Activated B cell treated with CpG ODN at 0.5 μM for 24 hours (primary cell): ENCODE measurements around the gene KMT2C. TPM values are rescaled to one million over a fixed set of nuclear protein-coding genes. Genes with fewer than 3 reads are reported as not detected.
A peak's percentile ranks its signal among the peaks of the same experiment; 100 is the strongest.

Experiments
- ATAC-seq: fragments of 200-7000 bp; cut with Tn5 transposase; one replicate; pipeline ENCODE4 v1.10.0; 2021; ENCODE audit warnings: low read depth, mild to moderate bottlenecking, moderate library complexity
- CTCF ChIA-PET: fragments of 350-600 bp; sonication (Branson Sonifier 250); formaldehyde crosslinking; loops from one replicate; lab custom pipeline; 2021; ENCODE audit warnings: antibody characterized with exemption; lab: Charles Lee
- POLR2A ChIA-PET: fragments of 350-600 bp; sonication (Branson Sonifier 250); formaldehyde crosslinking; loops from one replicate; lab custom pipeline; 2021; ENCODE audit warnings: antibody characterized with exemption; lab: Charles Lee
- DNase-seq: peaks from one replicate; pipeline ENCODE4 v3.0.0; 2022
- H3K27ac Mint-ChIP-seq: one replicate; pipeline ENCODE4 v1.8.0; 2020; ENCODE audit warnings: mixed read lengths
- H3K27me3 Mint-ChIP-seq: one replicate; pipeline ENCODE4 v1.8.0; 2021; ENCODE audit warnings: mixed read lengths
- H3K36me3 Mint-ChIP-seq: one replicate; pipeline ENCODE4 v1.8.0; 2021; ENCODE audit warnings: low read depth, mixed read lengths
- H3K4me1 Mint-ChIP-seq: one replicate; pipeline ENCODE4 v1.8.0; 2021; ENCODE audit warnings: mixed read lengths
- H3K4me3 Mint-ChIP-seq: one replicate; pipeline ENCODE4 v1.8.0; 2020; ENCODE audit warnings: mild to moderate bottlenecking, mixed read lengths
- H3K9me3 Mint-ChIP-seq: one replicate; pipeline ENCODE4 v1.8.0; 2020; ENCODE audit warnings: mixed read lengths
- CTCF ChIP-seq: fragments of 200-600 bp; IDR thresholded peaks from one replicate; pipeline ENCODE4 v1.8.0; 2022; ENCODE audit warnings: antibody characterized with exemption, mild to moderate bottlenecking
- intact Hi-C: fragments of 100-400 bp; cut with micrococcal nuclease; formaldehyde crosslinking; loops from one replicate; pipeline ENCODE4 v1.15.1; 2024
- total RNA-seq: library from RNA; stranded (reverse); gene quantifications from 2 replicates; pipeline ENCODE4 v1.2.3, GENCODE V29; 2022

Gene KMT2C
- total RNA-seq, 1 donor from 2014 or later, result 112 TPM

GRCh38 chr7:152340161-152340560 is 95.6 kb downstream of the KMT2C start:
- POLR2A ChIA-PET, result interaction anchor here (0.6 kb wide), 1 partner anchor 186 kb away, joined by 3 read pairs; no protein-coding TSS in a partner anchor
- H3K4me3 Mint-ChIP-seq, result no peak overlapping the region
- ATAC-seq (no peak), DNase-seq (no peak)
- intact Hi-C loops, result no loop called here
- CTCF ChIA-PET, result interaction anchor here (3.5 kb wide), 1 partner anchor 367 kb away, joined by 13 read pairs; no protein-coding TSS in a partner anchor
- no peaks in the 10 kb centered on the region for H3K9me3 Mint-ChIP-seq
- H3K27ac Mint-ChIP-seq, result no peak overlapping the region
- TF ChIP-seq CTCF, result no peak
- peaks cover 67% of the 10 kb centered on the region for H3K4me1 Mint-ChIP-seq
- peaks cover 8% of the 10 kb centered on the region for H3K36me3 Mint-ChIP-seq
- no peaks in the 10 kb centered on the region for H3K27me3 Mint-ChIP-seq

- Mint-ChIP-seq H3K4me3 (no peak overlapping the region), H3K4me1 (peaks cover 65% of the 10 kb centered on the region), H3K27ac (no peak overlapping the region), H3K27me3 (no peaks in the 10 kb centered on the region), H3K36me3 (peaks cover 11% of the 10 kb centered on the region), H3K9me3 (no peaks in the 10 kb centered on the region)
- ChIA-PET POLR2A (no interaction called here), CTCF (interaction anchor here (3.7 kb wide), 1 partner anchor 368 kb away, joined by 40 read pairs; no protein-coding TSS in a partner anchor)
- no peak for TF ChIP-seq CTCF
- DNase-seq (no peak), ATAC-seq (no peak)
- intact Hi-C loops, result loop anchor here (5.0 kb wide), 1 partner anchor 484 kb away; no protein-coding TSS in a partner anchor
Measured at GRCh38 chr7:152338561-152338960, 97.2 kb downstream of the KMT2C start.

GRCh38 chr7:152336754-152337368 is 98.9 kb downstream of the KMT2C start:
- TF ChIP-seq CTCF, result peak; percentile 49
- CTCF ChIA-PET, result interaction anchor here (1.1 to 3.7 kb wide), 8 partner anchors 13 to 487 kb away, joined by 3 to 40 read pairs (median 4); no protein-coding TSS in a partner anchor
- POLR2A ChIA-PET, result interaction anchor here (0.6 kb wide), 1 partner anchor 96 kb away, joined by 3 read pairs; no protein-coding TSS in a partner anchor
- Mint-ChIP-seq H3K4me1 (peaks cover 63% of the 10 kb centered on the region), H3K27me3 (no peaks in the 10 kb centered on the region), H3K9me3 (no peaks in the 10 kb centered on the region), H3K4me3 (no peak overlapping the region), H3K27ac (no peak overlapping the region), H3K36me3 (peaks cover 3% of the 10 kb centered on the region)
- DNase-seq, result no peak
- intact Hi-C loops, result loop anchor here (1.0 to 5.0 kb wide), 5 partner anchors 98 to 485 kb away; partner anchors contain the start of gene XRCC2
- ATAC-seq, result peak; percentile 45

GRCh38 chr7:152335900-152336571 is 99.8 kb downstream of the KMT2C start:
- intact Hi-C loops, result loop anchor here (1.0 to 5.0 kb wide), 5 partner anchors 99 to 486 kb away; partner anchors contain the start of gene XRCC2
- no peak for TF ChIP-seq CTCF
- Mint-ChIP-seq H3K36me3 (peaks cover 3% of the 10 kb centered on the region), H3K27me3 (no peaks in the 10 kb centered on the region), H3K9me3 (no peaks in the 10 kb centered on the region), H3K27ac (no peak overlapping the region), H3K4me1 (peaks cover 55% of the 10 kb centered on the region), H3K4me3 (peak overlapping the region; percentile 48)
- DNase-seq (no peak), ATAC-seq (no peak)
- ChIA-PET CTCF (interaction anchor here (0.6 to 3.7 kb wide), 5 partner anchors 98 to 374 kb away, joined by 3 to 40 read pairs (median 5); no protein-coding TSS in a partner anchor), POLR2A (interaction anchor here (0.6 to 0.7 kb wide), 2 partner anchors 97 to 192 kb away, joined by 3 to 4 read pairs; no protein-coding TSS in a partner anchor)
